ENCODE results near the gene ALG11. TPM values are rescaled to one million over a fixed set of nuclear protein-coding genes. Genes with fewer than 3 reads are reported as not detected.

Gene ALG11
- total and polyA plus RNA-seq, 4 donors: 5.4 to 34.5 (median 11.9) TPM

- H3K27me3 ChIP-seq (ENCODE audit: control insufficient read depth in 4 of 4, insufficient read depth in 4 of 4, low read length in 3 of 4): no peaks in the 10 kb centered on the region
- no peaks in the 10 kb centered on the region for H3K4me1 ChIP-seq (ENCODE audit: control insufficient read depth in 4 of 4, insufficient read depth in 4 of 4, low read length in 3 of 4)
- WGBS: 95% methylated on average over 10 of the region's 10 CpGs
- no peak overlapping the region for H3K4me3 ChIP-seq (ENCODE audit: low read depth in 1 of 3, low read length in 3 of 3)
- DNase-seq (ENCODE audit: low spot score): no peak
- H3K27ac ChIP-seq (ENCODE audit: low read depth in 1 of 2, low read length in 2 of 2): no peak overlapping the region
- H3K9ac ChIP-seq (ENCODE audit: low read depth in 1 of 2, low read length in 2 of 2): no peak overlapping the region
- H3K36me3 ChIP-seq (ENCODE audit: control insufficient read depth in 4 of 4, insufficient read depth in 3 of 4, low read depth in 1 of 4, low read length in 3 of 4): peaks cover 3 to 25% (median 21%) of the 10 kb centered on the region in 4 donors
- TF ChIP-seq CTCF (IDR thresholded peaks at IDR 0.05; ENCODE audit: low read depth, low read length, missing input control) (no peak), RXRA (IDR thresholded peaks at IDR 0.05) (no peak), ZBTB33 (IDR thresholded peaks at IDR 0.05) (no peak), FOXA2 (IDR thresholded peaks at IDR 0.05) (no peak), GABPA (IDR thresholded peaks at IDR 0.05 in 1 of 2, conservative IDR thresholded peaks at IDR 0.05 in 1 of 2) (no peak), NR2F2 (IDR thresholded peaks at IDR 0.05) (no peak), RAD21 (IDR thresholded peaks at IDR 0.05) (no peak), TAF1 (conservative IDR thresholded peaks at IDR 0.05) (no peak), REST (IDR thresholded peaks at IDR 0.05) (no peak), MAX (IDR thresholded peaks at IDR 0.05) (no peak), SP1 (IDR thresholded peaks at IDR 0.05) (no peak), HNF4A (conservative IDR thresholded peaks at IDR 0.05) (no peak), EGR1 (IDR thresholded peaks at IDR 0.05; ENCODE audit: low read depth in 2 of 2) (no peak), JUND (IDR thresholded peaks at IDR 0.05) (no peak), ATF3 (IDR thresholded peaks at IDR 0.05) (no peak), YY1 (IDR thresholded peaks at IDR 0.05) (no peak), HNF4G (IDR thresholded peaks at IDR 0.05) (no peak)
- no peaks in the 10 kb centered on the region for H3K9me3 ChIP-seq (ENCODE audit: control insufficient read depth in 4 of 4, low read length in 3 of 4)
Observed at GRCh38 chr13:51966186-51966585, 46.0 kb upstream of the ALG11 start.

Measured in liver (tissue), 9 donors.